GM12874 (cell line): ENCODE results near the gene MT4.
A peak's percentile ranks its signal among the peaks of the same experiment; 100 is the strongest.

Source experiments
- CTCF ChIP-seq: IDR thresholded peaks from 2 replicates; pipeline ENCODE4 v1.5.1; 2011; ENCODE audit warnings: low read depth, mild to moderate bottlenecking, control low read depth, low read length, moderate library complexity; ENCODE audit not compliant: insufficient read depth

Gene MT4

GRCh38 chr16:56564793-56565477 lies at the start of gene MT4:
TSS of gene MT4 (plus strand) at chr16:56565073. CDS start at chr16:56565129, 56 bp downstream.
- TF ChIP-seq CTCF: no peak

GRCh38 chr16:56515665-56516064 lies 49.2 kb upstream of the MT4 start:
- no peak for TF ChIP-seq CTCF

- no peak for TF ChIP-seq CTCF
Measured at GRCh38 chr16:56517206-56517605, 47.7 kb upstream of the MT4 start.

- TF ChIP-seq CTCF: no peak
Measured at GRCh38 chr16:56518425-56518824, 46.4 kb upstream of the MT4 start.

GRCh38 chr16:56519459-56520250 lies 45.2 kb upstream of the MT4 start, which contains the start of gene BBS2:
TSS of gene BBS2 (minus strand) at chr16:56520024. CDS start at chr16:56519862, 162 bp downstream.
- TF ChIP-seq CTCF: 0 out of 2 replicates have a peak, but pooled peaks have one; percentile 0

GRCh38 chr16:56520251-56520577 lies 44.7 kb upstream of the MT4 start:
- no peak for TF ChIP-seq CTCF

- no peak for TF ChIP-seq CTCF
Measured at GRCh38 chr16:56525236-56525635, 39.6 kb upstream of the MT4 start.
